NCI-H526 (cell line): ENCODE data around the gene PTGDR.

Experiments used
- DNase-seq, 2 experiments: peaks; one replicate each; lab custom pipeline; 2025; lab: John Stamatoyannopoulos, UW

PTGDR gene

GRCh38 chr14:52312931-52313355 lies 45.4 kb downstream of the PTGDR start:
- no peak for DNase-seq

- DNase-seq: no peak
Observed at GRCh38 chr14:52313462-52313861, 46.0 kb downstream of the PTGDR start.

GRCh38 chr14:52313903-52314594 lies 46.6 kb downstream of the PTGDR start, which contains the start of gene PTGER2:
Gene PTGER2 (plus strand): TSS chr14:52314312. CDS start chr14:52314549, 237 bp downstream.
- DNase-seq: peak in 1 of 2 experiments; percentile 67

- DNase-seq: peak in 1 of 2 experiments; percentile 51
Observed at GRCh38 chr14:52314595-52315354, 47.3 kb downstream of the PTGDR start.

GRCh38 chr14:52315355-52315718 lies 47.8 kb downstream of the PTGDR start:
- DNase-seq: no peak

- no peak for DNase-seq
Observed at GRCh38 chr14:52318062-52318461, 50.6 kb downstream of the PTGDR start.

- no peak for DNase-seq
Observed at GRCh38 chr14:52318826-52319645, 51.5 kb downstream of the PTGDR start.

- DNase-seq: no peak
Observed at GRCh38 chr14:52319919-52320318, 52.4 kb downstream of the PTGDR start.

- no peak for DNase-seq
Observed at GRCh38 chr14:52325126-52325525, 57.6 kb downstream of the PTGDR start.

GRCh38 chr14:52325630-52326029 lies 58.1 kb downstream of the PTGDR start:
- no peak for DNase-seq
